Breast epithelium (tissue), 3 donors: Measurements from ENCODE around the gene ALG6.

ENCODE experiments used
- CTCF ChIP-seq, 3 donors: fragments of 450-650 bp; IDR thresholded peaks; one replicate each; pipeline ENCODE4 v1.5.1; 2016 to 2017; ENCODE audit warnings: antibody characterized with exemption in 3 of 3, mild to moderate bottlenecking in 3 of 3, moderate library complexity in 3 of 3
- POLR2A ChIP-seq: fragments of 450-650 bp; IDR thresholded peaks from one replicate; pipeline ENCODE4 v1.6.1; 2016; ENCODE audit warnings: antibody characterized with exemption, mild to moderate bottlenecking, moderate library complexity

GRCh38 chr1:63321785-63322113 lies 45.7 kb upstream of the ALG6 start:
- TF ChIP-seq POLR2A (no peak), CTCF (IDR thresholded peaks at IDR 0.05) (no peak)
